HG02642 (cell line): ENCODE results near the gene FAXDC2.

Experiments
- ATAC-seq: cut with Tn5 transposase; IDR thresholded peaks from one replicate; pipeline ENCODE4 v1.9.1; 2021; ENCODE audit warnings: mild to moderate bottlenecking; ENCODE audit not compliant: unreplicated experiment, poor library complexity

Gene FAXDC2

GRCh38 chr5:154850255-154851062, at the start of gene FAXDC2:
Gene FAXDC2, minus strand, starts transcription at chr5:154850603. Its CDS starts 12,425 bp downstream, at chr5:154838178.
- ATAC-seq = no peak

- no peak for ATAC-seq
These were observed 49.7 kb upstream of the FAXDC2 start for GRCh38 chr5:154900066-154900465.

- no peak for ATAC-seq
These were observed 48.9 kb upstream of the FAXDC2 start for GRCh38 chr5:154899151-154899816.

DNA sequence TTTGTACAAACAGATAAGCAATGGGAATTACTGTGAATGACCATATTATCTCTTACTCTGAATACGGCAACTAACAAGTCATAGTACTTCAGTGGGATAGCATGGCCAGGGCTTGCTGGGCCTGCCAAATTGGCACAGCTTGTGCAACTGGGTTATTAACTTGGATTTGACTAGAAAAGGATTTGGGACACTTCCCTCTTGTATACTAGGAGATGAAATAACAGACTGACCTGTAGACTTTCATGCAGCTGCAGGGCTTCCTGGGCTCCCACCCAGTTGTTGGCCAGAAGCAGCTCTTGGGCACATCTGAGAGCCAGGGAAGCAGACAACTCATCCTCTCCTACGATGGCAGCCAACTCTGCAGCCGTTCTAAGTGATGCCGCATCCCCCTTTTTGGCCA, 47.8 kb upstream of the FAXDC2 start:
- ATAC-seq = no peak

- ATAC-seq = no peak
These were observed 46.3 kb upstream of the FAXDC2 start for GRCh38 chr5:154896562-154897165.

DNA sequence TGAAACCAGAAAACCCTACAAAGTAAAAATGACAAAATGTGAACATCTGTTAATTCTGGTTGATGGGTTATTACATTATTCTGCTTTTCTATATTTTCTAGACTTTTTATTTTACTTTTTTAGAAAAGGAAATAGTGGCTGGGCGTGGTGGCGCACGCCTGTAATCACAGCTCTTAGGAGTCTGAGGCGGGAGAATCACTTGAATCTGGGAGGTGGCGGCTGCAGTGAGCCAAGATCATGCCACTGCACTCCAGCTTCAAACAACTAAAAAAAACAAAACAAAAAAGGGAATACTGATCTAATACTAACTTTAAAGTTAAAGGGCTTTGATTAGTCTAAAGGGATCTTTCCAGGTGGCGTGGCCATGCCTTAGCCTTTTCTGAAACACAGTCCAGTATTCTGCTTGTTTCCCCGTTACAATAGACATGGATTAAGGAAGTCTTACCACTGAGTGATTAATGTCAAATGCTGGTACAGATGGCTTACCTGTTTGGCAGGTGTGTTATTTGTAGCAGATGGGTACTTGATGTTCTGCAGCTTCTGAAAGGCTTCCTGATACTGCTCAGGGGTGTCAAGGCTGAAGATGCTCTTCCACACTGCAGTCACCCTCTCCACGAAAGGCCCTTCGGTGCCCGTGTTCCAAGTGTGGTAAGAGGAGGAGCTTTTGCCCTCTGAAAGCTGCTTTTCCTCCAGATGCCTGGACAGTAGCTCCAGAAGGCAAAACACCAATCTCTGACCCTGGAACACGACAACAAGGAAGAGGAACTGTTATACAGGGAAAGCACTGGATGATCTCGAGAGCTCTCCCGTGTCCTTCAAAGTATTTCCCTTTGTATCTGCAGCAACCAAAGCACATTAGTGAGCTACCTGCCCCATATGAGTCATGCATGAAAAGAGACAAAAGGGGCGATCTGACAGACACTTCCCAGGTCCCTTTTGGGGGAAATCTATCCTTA, 45.5 kb upstream of the FAXDC2 start:
- no peak for ATAC-seq

- no peak for ATAC-seq
These were observed 43.0 kb upstream of the FAXDC2 start for GRCh38 chr5:154893381-154893780.

GRCh38 chr5:154892369-154892771, 42.0 kb upstream of the FAXDC2 start:
- no peak for ATAC-seq

- no peak for ATAC-seq
These were observed 35.0 kb upstream of the FAXDC2 start for GRCh38 chr5:154885439-154885838.

GRCh38 chr5:154884424-154884823, 34.0 kb upstream of the FAXDC2 start:
- no peak for ATAC-seq

GRCh38 chr5:154881986-154882385, 31.6 kb upstream of the FAXDC2 start:
- ATAC-seq = no peak

- no peak for ATAC-seq
These were observed 28.4 kb upstream of the FAXDC2 start for GRCh38 chr5:154878642-154879335.

DNA sequence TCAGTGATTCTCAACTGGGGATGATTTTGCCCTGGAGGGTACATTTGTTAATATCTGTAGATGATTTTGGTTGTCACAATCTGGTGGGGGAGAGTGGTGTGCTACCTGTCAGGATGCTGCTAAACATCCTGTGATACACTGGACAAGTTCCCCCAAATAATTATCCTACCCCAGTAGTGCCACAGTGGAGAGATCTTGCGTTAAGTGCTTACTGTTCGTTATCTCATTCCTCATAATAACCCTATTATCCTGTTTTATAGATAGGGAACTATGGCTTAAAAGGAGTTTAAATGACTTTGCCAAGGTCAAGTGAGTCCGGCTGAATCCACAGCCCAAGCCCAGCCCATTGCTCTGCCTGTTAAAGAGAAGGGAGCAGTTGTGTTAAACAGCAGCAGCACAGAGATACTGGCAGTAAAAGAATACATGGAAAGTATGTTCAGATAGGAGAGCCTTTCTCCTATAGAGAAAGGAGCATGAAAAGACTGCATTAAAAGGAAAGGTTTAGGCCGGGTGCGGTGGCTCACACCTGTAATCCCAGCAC, 23.5 kb upstream of the FAXDC2 start:
- ATAC-seq = no peak

- ATAC-seq = no peak
These were observed 21.3 kb upstream of the FAXDC2 start for GRCh38 chr5:154871734-154872133.

DNA sequence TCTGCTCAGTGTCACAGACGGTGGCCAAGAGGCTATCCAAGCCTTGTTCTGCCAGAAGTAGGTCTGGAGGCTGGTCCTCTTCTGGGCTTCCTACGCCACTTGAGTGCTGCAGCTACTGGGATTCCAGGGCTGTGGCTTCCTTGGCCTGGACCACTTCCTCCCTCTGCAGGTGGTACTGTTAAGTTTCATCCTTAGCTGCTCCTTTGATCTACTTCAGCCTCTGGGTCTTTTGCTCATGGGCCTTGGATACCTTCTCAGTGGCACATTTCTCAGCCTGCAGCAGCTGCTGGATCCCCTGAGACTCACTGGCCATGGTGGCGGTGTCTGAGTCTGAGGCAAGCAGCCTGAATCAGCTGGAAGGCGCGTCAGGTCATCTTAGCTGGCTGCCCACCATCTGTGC, 18.3 kb upstream of the FAXDC2 start:
- ATAC-seq = no peak

GRCh38 chr5:154866841-154867240, 16.4 kb upstream of the FAXDC2 start:
- no peak for ATAC-seq

GRCh38 chr5:154865466-154866184, 15.2 kb upstream of the FAXDC2 start:
- no peak for ATAC-seq

DNA sequence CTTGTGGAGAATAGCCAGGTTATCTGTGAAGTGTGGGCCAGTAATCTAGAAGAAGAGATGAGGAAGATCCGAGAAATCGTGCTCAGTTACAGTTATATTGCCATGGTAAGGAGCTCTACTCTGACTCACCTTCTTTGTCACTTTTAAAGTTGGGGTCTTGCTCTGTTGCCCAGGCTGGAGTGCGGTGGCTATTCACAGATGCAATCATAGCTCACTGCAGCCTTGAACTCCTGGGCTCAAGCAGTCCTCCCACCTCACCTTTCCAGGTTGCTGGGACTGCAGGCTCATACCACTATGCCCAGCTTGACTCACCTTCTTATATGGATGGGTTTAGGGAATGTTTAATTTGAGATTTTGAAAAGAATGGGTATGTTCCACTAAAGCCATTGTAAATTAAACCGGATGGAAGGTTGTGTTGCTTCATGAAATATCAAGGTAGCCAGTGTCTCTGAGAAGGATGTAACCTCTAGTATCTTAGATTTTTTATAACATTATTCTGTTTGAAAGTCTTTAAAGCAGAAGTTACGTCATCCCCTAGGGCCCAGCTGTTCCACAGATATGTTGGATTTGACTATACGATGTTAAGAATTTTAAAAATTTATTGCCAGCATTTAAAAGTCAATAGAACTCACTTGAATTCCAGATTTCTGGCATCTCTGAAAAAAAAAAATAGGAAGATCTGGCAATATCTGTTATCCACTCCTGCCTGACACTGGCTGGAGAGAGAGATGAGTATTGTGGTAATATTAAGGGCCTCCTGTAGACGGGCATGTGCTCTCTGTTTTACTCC, 13.1 kb upstream of the FAXDC2 start:
- no peak for ATAC-seq
